Loucy (cell line): ENCODE measurements around the gene MAD1L1.

Experiments
- H2AFZ ChIP-seq: fragments of 200-600 bp; sonication (generic); 2 replicates; pipeline ENCODE4 v1.6.0; 2016; ENCODE audit warnings: antibody characterized with exemption, mild to moderate bottlenecking, low read length, moderate library complexity
- H3F3A ChIP-seq: fragments of 200-600 bp; 2 replicates; pipeline ENCODE4 v1.6.0; 2016; ENCODE audit warnings: antibody characterized with exemption, low read depth, mild to moderate bottlenecking
- H3K27me3 ChIP-seq: fragments of 200-600 bp; sonication (generic); 2 replicates; pipeline ENCODE4 v1.6.1; 2014; ENCODE audit warnings: low read length, mild to moderate bottlenecking; ENCODE audit not compliant: insufficient read depth, poor library complexity, severe bottlenecking
- H3K36me3 ChIP-seq: fragments of 200-600 bp; sonication (generic); 2 replicates; pipeline ENCODE4 v1.6.1; 2016; ENCODE audit warnings: low read length; ENCODE audit not compliant: insufficient read depth
- H3K4me1 ChIP-seq: fragments of 200-600 bp; sonication (generic); 2 replicates; pipeline ENCODE4 v1.5.1; 2014; ENCODE audit warnings: low read length, mild to moderate bottlenecking; ENCODE audit not compliant: insufficient read depth, poor library complexity, severe bottlenecking
- H3K4me2 ChIP-seq: fragments of 200-600 bp; sonication (generic); 2 replicates; pipeline ENCODE4 v1.6.0; 2014; ENCODE audit warnings: antibody characterized with exemption, low read length, low read depth, mild to moderate bottlenecking; ENCODE audit not compliant: poor library complexity, severe bottlenecking
- H3K4me3 ChIP-seq: fragments of 200-600 bp; sonication (generic); 2 replicates; pipeline ENCODE4 v1.5.1; 2014; ENCODE audit warnings: low read length, mild to moderate bottlenecking, mixed read lengths; ENCODE audit not compliant: poor library complexity, severe bottlenecking
- H3K79me2 ChIP-seq: fragments of 200-600 bp; sonication (generic); 2 replicates; pipeline ENCODE4 v1.6.1; 2014; ENCODE audit warnings: low read length; ENCODE audit not compliant: insufficient read depth
- H3K9ac ChIP-seq: fragments of 200-600 bp; sonication (generic); 2 replicates; pipeline ENCODE4 v1.6.0; 2014; ENCODE audit warnings: mild to moderate bottlenecking, low read depth, low read length, moderate library complexity; ENCODE audit not compliant: poor library complexity, severe bottlenecking
- H3K9me2 ChIP-seq: fragments of 200-600 bp; sonication (generic); replicated peaks from 2 replicates; pipeline ENCODE4 v1.6.1; 2016; ENCODE audit warnings: low read depth, low read length, mixed read lengths
- H3K9me3 ChIP-seq: fragments of 200-600 bp; sonication (generic); 2 replicates; pipeline ENCODE4 v1.6.1; 2014; ENCODE audit warnings: mild to moderate bottlenecking, antibody characterized with exemption, low read length, low read depth; ENCODE audit not compliant: insufficient read depth
- H4K20me1 ChIP-seq: fragments of 200-600 bp; sonication (generic); 2 replicates; pipeline ENCODE4 v1.6.0; 2014; ENCODE audit warnings: antibody characterized with exemption, low read length, mild to moderate bottlenecking; ENCODE audit not compliant: insufficient read depth, poor library complexity, severe bottlenecking
- EZH2phosphoT487 ChIP-seq: fragments of 200-600 bp; IDR thresholded peaks from 2 replicates; pipeline ENCODE4 v1.6.1; 2018; ENCODE audit warnings: antibody characterized with exemption, mild to moderate bottlenecking, moderate library complexity, borderline replicate concordance
- TF ChIP-seq, protein P1 (sequence below): fragments of 200-600 bp; sonication (generic); conservative IDR thresholded peaks from 2 replicates; pipeline ENCODE4 v1.5.1; 2014; ENCODE audit warnings: mild to moderate bottlenecking, antibody characterized with exemption, low read length

The MAD1L1 gene

DNA sequence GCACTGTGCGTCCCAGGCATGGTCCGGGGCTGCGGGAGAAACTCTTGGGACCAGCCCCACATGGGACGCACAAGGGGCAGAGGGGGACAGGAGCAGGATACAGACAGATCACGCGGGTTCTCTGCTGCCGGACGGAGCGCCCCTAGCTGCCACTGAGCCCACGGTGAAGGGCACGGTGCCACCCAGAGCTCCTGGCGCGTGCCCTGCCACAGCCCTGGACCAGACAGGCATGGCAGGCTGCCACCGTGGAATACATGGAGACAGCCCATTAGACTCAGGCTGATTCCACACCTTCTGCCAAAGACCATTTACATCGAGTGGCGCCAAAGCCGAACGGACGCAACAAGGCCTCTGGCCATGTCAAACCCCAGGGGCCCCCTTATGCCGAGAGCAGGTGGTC, 90.4 kb downstream of the MAD1L1 start:
- no peak overlapping the region for H2AFZ ChIP-seq
- no peaks in the 10 kb centered on the region for H4K20me1 ChIP-seq
- TF ChIP-seq, protein P1, sequence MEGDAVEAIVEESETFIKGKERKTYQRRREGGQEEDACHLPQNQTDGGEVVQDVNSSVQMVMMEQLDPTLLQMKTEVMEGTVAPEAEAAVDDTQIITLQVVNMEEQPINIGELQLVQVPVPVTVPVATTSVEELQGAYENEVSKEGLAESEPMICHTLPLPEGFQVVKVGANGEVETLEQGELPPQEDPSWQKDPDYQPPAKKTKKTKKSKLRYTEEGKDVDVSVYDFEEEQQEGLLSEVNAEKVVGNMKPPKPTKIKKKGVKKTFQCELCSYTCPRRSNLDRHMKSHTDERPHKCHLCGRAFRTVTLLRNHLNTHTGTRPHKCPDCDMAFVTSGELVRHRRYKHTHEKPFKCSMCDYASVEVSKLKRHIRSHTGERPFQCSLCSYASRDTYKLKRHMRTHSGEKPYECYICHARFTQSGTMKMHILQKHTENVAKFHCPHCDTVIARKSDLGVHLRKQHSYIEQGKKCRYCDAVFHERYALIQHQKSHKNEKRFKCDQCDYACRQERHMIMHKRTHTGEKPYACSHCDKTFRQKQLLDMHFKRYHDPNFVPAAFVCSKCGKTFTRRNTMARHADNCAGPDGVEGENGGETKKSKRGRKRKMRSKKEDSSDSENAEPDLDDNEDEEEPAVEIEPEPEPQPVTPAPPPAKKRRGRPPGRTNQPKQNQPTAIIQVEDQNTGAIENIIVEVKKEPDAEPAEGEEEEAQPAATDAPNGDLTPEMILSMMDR: no peak
- TF ChIP-seq EZH2phosphoT487: no peak
- H3K79me2 ChIP-seq: no peaks in the 10 kb centered on the region
- no peak overlapping the region for H3K4me2 ChIP-seq
- H3K4me1 ChIP-seq: no peaks in the 10 kb centered on the region
- H3K9me3 ChIP-seq: no peaks in the 10 kb centered on the region
- peaks cover 35% of the 10 kb centered on the region; the same call in 1 of the 2 replicates for H3K36me3 ChIP-seq
- no peak overlapping the region for H3K9ac ChIP-seq
- H3K4me3 ChIP-seq: no peak overlapping the region
- no peaks in the 10 kb centered on the region for H3K27me3 ChIP-seq
- H3F3A ChIP-seq: no peaks in the 10 kb centered on the region
- H3K9me2 ChIP-seq: no peaks in the 10 kb centered on the region

GRCh38 chr7:2141651-2142050, 91.1 kb downstream of the MAD1L1 start:
- no peak overlapping the region for H2AFZ ChIP-seq
- H3K36me3 ChIP-seq: peaks cover 34% of the 10 kb centered on the region; the same call in 1 of the 2 replicates
- no peaks in the 10 kb centered on the region for H4K20me1 ChIP-seq
- no peak overlapping the region for H3K4me2 ChIP-seq
- no peaks in the 10 kb centered on the region for H3K79me2 ChIP-seq
- no peak for TF ChIP-seq EZH2phosphoT487
- TF ChIP-seq, protein P1: no peak
- no peaks in the 10 kb centered on the region for H3K9me3 ChIP-seq
- no peaks in the 10 kb centered on the region for H3K27me3 ChIP-seq
- H3K4me3 ChIP-seq: no peak overlapping the region
- no peaks in the 10 kb centered on the region for H3K9me2 ChIP-seq
- H3K9ac ChIP-seq: no peak overlapping the region
- no peaks in the 10 kb centered on the region for H3K4me1 ChIP-seq
- H3F3A ChIP-seq: no peaks in the 10 kb centered on the region

DNA sequence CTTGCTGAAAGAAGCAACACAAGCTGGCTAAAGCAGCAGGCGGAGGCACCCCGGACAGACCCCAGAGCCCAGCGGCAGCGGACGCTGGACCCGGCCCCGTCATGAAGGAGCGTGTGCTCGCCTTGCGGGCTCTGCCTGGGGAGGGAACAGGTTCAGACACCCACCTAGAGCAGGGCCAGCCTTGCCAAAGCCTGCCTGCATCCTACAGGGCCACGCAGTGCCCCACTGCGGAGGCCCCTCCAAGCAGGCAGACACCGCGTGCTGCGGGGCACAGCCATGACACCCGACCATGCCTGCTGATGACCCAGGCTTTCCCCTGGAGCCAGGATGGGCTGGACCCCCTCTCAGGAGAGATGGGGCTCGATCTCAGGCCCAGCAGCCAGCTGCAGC, 91.7 kb downstream of the MAD1L1 start:
- Histone ChIP-seq H3K9ac (no peak overlapping the region), H2AFZ (no peak overlapping the region), H3K4me1 (no peaks in the 10 kb centered on the region), H3K9me2 (no peaks in the 10 kb centered on the region), H3K4me3 (no peak overlapping the region), H4K20me1 (no peaks in the 10 kb centered on the region), H3K79me2 (no peaks in the 10 kb centered on the region), H3K27me3 (no peaks in the 10 kb centered on the region), H3K4me2 (no peak overlapping the region), H3F3A (no peaks in the 10 kb centered on the region), H3K9me3 (no peaks in the 10 kb centered on the region), H3K36me3 (peaks cover 35% of the 10 kb centered on the region; the same call in 1 of the 2 replicates)
- TF ChIP-seq, protein P1: no peak
- TF ChIP-seq EZH2phosphoT487: no peak
